Gastrocnemius medialis (tissue), 4 donors: ENCODE results near the gene RBPMS2. TPM values are rescaled to one million over a fixed set of nuclear protein-coding genes. Genes with fewer than 3 reads are reported as not detected.

ENCODE experiments used
- ATAC-seq, 2 donors: fragments of 150-250 bp; one replicate each; pipeline ENCODE4 v1.9.1; 2016
- DNase-seq, 2 donors: peaks; one replicate each; pipeline ENCODE4 v3.0.0-alpha.2; 2019
- H3K27ac ChIP-seq, 4 donors: fragments of 200-600 bp; sonication (generic); 1 replicate in 1 of 4; 2 replicates in 3 of 4; pipeline ENCODE4 v1.5.1; 2016 to 2018; ENCODE audit warnings: mild to moderate bottlenecking in 2 of 4, moderate library complexity in 1 of 4
- H3K27me3 ChIP-seq, 3 donors: fragments of 200-600 bp; sonication (generic) in 2 of 3; 1 replicate in 1 of 3; 2 replicates in 2 of 3; pipeline versions ENCODE4 v1.5.1 to v1.6.0; 2016 to 2019; ENCODE audit warnings: mild to moderate bottlenecking in 1 of 3, moderate library complexity in 1 of 3
- H3K36me3 ChIP-seq, 2 donors: fragments of 200-600 bp; sonication (generic) in 1 of 2; one replicate each; pipeline ENCODE4 v1.5.1; 2017 to 2018
- H3K4me1 ChIP-seq, 2 donors: fragments of 200-600 bp; sonication (generic) in 1 of 2; one replicate each; pipeline ENCODE4 v1.5.1; 2016 to 2017; ENCODE audit warnings: mild to moderate bottlenecking in 2 of 2
- H3K4me3 ChIP-seq, 4 donors: fragments of 200-600 bp; sonication (generic) in 3 of 4; 1 replicate in 1 of 4; 2 replicates in 3 of 4; pipeline ENCODE4 v1.5.1; 2016 to 2019; ENCODE audit warnings: mild to moderate bottlenecking in 2 of 4
- H3K9me3 ChIP-seq, 3 donors: fragments of 200-600 bp; sonication (generic) in 2 of 3; 1 replicate in 1 of 3; 2 replicates in 2 of 3; pipeline ENCODE4 v1.5.1; 2016 to 2019
- CTCF ChIP-seq, 5 experiments: fragments of 450-650 bp in 3 of 5; fragments of 200-600 bp in 2 of 5; sonication (generic) in 2 of 5; IDR thresholded peaks in 4 of 5; conservative IDR thresholded peaks in 1 of 5; 1 replicate in 4 of 5; 2 replicates in 1 of 5; pipeline ENCODE4 v1.5.1; 2016 to 2019; ENCODE audit warnings: antibody characterized with exemption in 5 of 5, mild to moderate bottlenecking in 3 of 5, moderate library complexity in 3 of 5
- POLR2A ChIP-seq, 2 donors: fragments of 450-650 bp; IDR thresholded peaks; one replicate each; pipeline ENCODE4 v1.6.1; 2017; ENCODE audit warnings: antibody characterized with exemption in 2 of 2, mild to moderate bottlenecking in 2 of 2, moderate library complexity in 2 of 2
- in situ Hi-C, 4 donors: fragments of 200-750 bp; cut with MboI; loops; one replicate each; pipeline versions ENCODE4 v1.15.0 to v1.8.0; 2017; ENCODE audit warnings: low sequenced_read_pairs in 4 of 4
- intact Hi-C: fragments of 100-400 bp; cut with DNase I; formaldehyde crosslinking; loops from one replicate; pipeline ENCODE4 v1.15.1; 2023; ENCODE audit warnings: low total_unique reads
- total RNA-seq, 4 donors: library from RNA; depleted of rRNA; stranded (reverse); fragments of >200 nt; gene quantifications; one replicate each; pipeline versions ENCODE4 v1.1.0 to v1.2.3, GENCODE V29; 2016

RBPMS2 gene
- total RNA-seq, 4 donors from 2014 or later = 0.11 to 0.61 (median 0.35) TPM

GRCh38 chr15:64749167-64749566 lies 26.2 kb downstream of the RBPMS2 start:
- Histone ChIP-seq H3K4me3 (no peak overlapping the region), H3K36me3 (no peaks in the 10 kb centered on the region), H3K9me3 (no peaks in the 10 kb centered on the region), H3K27ac (peak overlapping the region in 2 of 4 donors; percentile 45 to 46), H3K27me3 (no peaks in the 10 kb centered on the region), H3K4me1 (peaks cover 0 to 12% of the 10 kb centered on the region in 2 donors)
- peak; percentile 99 for ATAC-seq
- no peak for TF ChIP-seq POLR2A (IDR thresholded peaks at IDR 0.05)
- no peak for TF ChIP-seq CTCF (IDR thresholded peaks at IDR 0.05 in 4 of 5, conservative IDR thresholded peaks at IDR 0.05 in 1 of 5)
- in situ Hi-C loops (loop anchor here in 1 of 4 donors (25.0 kb wide), 1 partner anchor 163 kb away; the partner anchor contains the start of gene ANKDD1A), intact Hi-C loops (no loop called here)
- peak; percentile 79 to 85 for DNase-seq

- no peaks in the 10 kb centered on the region for H3K36me3 ChIP-seq
- intact Hi-C loops = no loop called here
- ATAC-seq (no peak), DNase-seq (no peak)
- no peaks in the 10 kb centered on the region for H3K27me3 ChIP-seq
- no peak overlapping the region for H3K4me3 ChIP-seq
- TF ChIP-seq POLR2A (IDR thresholded peaks at IDR 0.05) = no peak
- no peak for TF ChIP-seq CTCF (IDR thresholded peaks at IDR 0.05 in 4 of 5, conservative IDR thresholded peaks at IDR 0.05 in 1 of 5)
- no peaks in the 10 kb centered on the region for H3K9me3 ChIP-seq
- peaks cover 0 to 12% of the 10 kb centered on the region in 2 donors for H3K4me1 ChIP-seq
- no peak overlapping the region for H3K27ac ChIP-seq
- in situ Hi-C loops = loop anchor here in 1 of 4 donors (25.0 kb wide), 1 partner anchor 164 kb away; the partner anchor contains the start of gene ANKDD1A
Measured at GRCh38 chr15:64748251-64748650, 27.1 kb downstream of the RBPMS2 start.

GRCh38 chr15:64747578-64747977 lies 27.8 kb downstream of the RBPMS2 start:
- no peak overlapping the region for H3K4me3 ChIP-seq

GRCh38 chr15:64746921-64747320 lies 28.5 kb downstream of the RBPMS2 start:
- DNase-seq (no peak), ATAC-seq (no peak)
- H3K27me3 ChIP-seq = no peaks in the 10 kb centered on the region
- no peak overlapping the region for H3K4me3 ChIP-seq
- no peaks in the 10 kb centered on the region for H3K36me3 ChIP-seq
- in situ Hi-C loops (loop anchor here in 1 of 4 donors (25.0 kb wide), 1 partner anchor 165 kb away; the partner anchor contains the start of gene ANKDD1A), intact Hi-C loops (no loop called here)
- H3K27ac ChIP-seq = no peak overlapping the region
- no peaks in the 10 kb centered on the region for H3K9me3 ChIP-seq
- peaks cover 0 to 12% of the 10 kb centered on the region in 2 donors for H3K4me1 ChIP-seq
- TF ChIP-seq CTCF (IDR thresholded peaks at IDR 0.05 in 4 of 5, conservative IDR thresholded peaks at IDR 0.05 in 1 of 5) = no peak
- TF ChIP-seq POLR2A (IDR thresholded peaks at IDR 0.05) = no peak

More at GRCh38 chr15:64747578-64747977, 27.8 kb downstream of the RBPMS2 start:
- Histone ChIP-seq H3K27ac (no peak overlapping the region), H3K9me3 (no peaks in the 10 kb centered on the region), H3K27me3 (no peaks in the 10 kb centered on the region), H3K4me1 (peaks cover 0 to 12% of the 10 kb centered on the region in 2 donors), H3K36me3 (no peaks in the 10 kb centered on the region)
- ATAC-seq (no peak), DNase-seq (no peak)
- no peak for TF ChIP-seq POLR2A (IDR thresholded peaks at IDR 0.05)
- no peak for TF ChIP-seq CTCF (IDR thresholded peaks at IDR 0.05 in 4 of 5, conservative IDR thresholded peaks at IDR 0.05 in 1 of 5)
- intact Hi-C loops (no loop called here), in situ Hi-C loops (loop anchor here in 1 of 4 donors (25.0 kb wide), 1 partner anchor 165 kb away; the partner anchor contains the start of gene ANKDD1A)
